Measurements from ENCODE around the gene ASCC1.

ASCC1 gene

GRCh38 chr10:72048450-72049124 is 167.5 kb downstream of the ASCC1 start:
- peak; percentile 75 to 83 for DNase-seq (ENCODE audit: low read depth in 2 of 2)
